HepG2 (cell line): ENCODE data around the gene ACOXL. TPM values are rescaled to one million over a fixed set of nuclear protein-coding genes. Genes with fewer than 3 reads are reported as not detected.

ENCODE experiments used
- ATAC-seq: fragments of 200-7000 bp; cut with Tn5 transposase; 3 replicates; pipeline ENCODE4 v1.9.1; 2020; ENCODE audit warnings: mild to moderate bottlenecking, moderate library complexity
- BruUV-seq: library from RNA; stranded (reverse); fragments of 400-500 nt; replicated peaks from 2 replicates; lab custom pipeline; 2021; lab: Mats Ljungman, UMichigan
- CTCF ChIA-PET: fragments of 300-600 bp; formaldehyde crosslinking; extraction: SDS; loops from one replicate; lab custom pipeline; 2021; ENCODE audit warnings: low total read pairs, inconsistent platforms, low intra/inter-chr PET ratio; lab: Yijun Ruan, JAX
- POLR2A ChIA-PET: fragments of 350-600 bp; sonication (Branson Sonifier 250); formaldehyde crosslinking; loops from one replicate; lab custom pipeline; 2020; ENCODE audit warnings: antibody characterized with exemption, inconsistent platforms; lab: Yijun Ruan, JAX
- DNase-seq: peaks from one replicate; pipeline ENCODE4 v3.0.0-alpha.2; 2015; ENCODE audit warnings: low spot score
- FAIRE-seq: peaks from 3 replicates; lab custom pipeline; 2011; peaks lifted over from hg19 to GRCh38; lab: Jason Lieb, UNC
- H2AFZ ChIP-seq: one replicate; pipeline ENCODE4 v1.6.1; 2011; ENCODE audit warnings: low read length, inconsistent platforms
- H3K27ac ChIP-seq: fragments of 300-600 bp; 3 replicates; pipeline ENCODE4 v1.8.0; 2011; ENCODE audit warnings: mixed run types, mild to moderate bottlenecking, mixed read lengths, low read length, inconsistent platforms; ENCODE audit not compliant: insufficient read depth; ENCODE audit errors: extremely low read length
- H3K27me3 ChIP-seq, 2 experiments: fragments of 200-600 bp in 1 of 2; 2 replicates in 1 of 2; 3 replicates in 1 of 2; pipeline versions ENCODE4 v1.6.0 to v1.8.0; 2011; ENCODE audit warnings: low read length in 2 of 2, mild to moderate bottlenecking in 2 of 2, moderate library complexity in 2 of 2, inconsistent platforms in 1 of 2; ENCODE audit not compliant: insufficient read depth in 2 of 2, control insufficient read depth in 1 of 2
- H3K36me3 ChIP-seq, 2 experiments: fragments of 200-600 bp in 1 of 2; replicated peaks in 1 of 2; 2 replicates in 1 of 2; 3 replicates in 1 of 2; pipeline versions ENCODE4 v1.5.1 to v1.8.0; 2011; ENCODE audit warnings: low read length in 2 of 2, inconsistent platforms in 1 of 2; ENCODE audit not compliant: insufficient read depth in 2 of 2, control insufficient read depth in 1 of 2
- H3K4me1 ChIP-seq: 2 replicates; pipeline ENCODE4 v1.5.1; 2012; ENCODE audit warnings: low read length, inconsistent platforms; ENCODE audit not compliant: insufficient read depth
- H3K4me2 ChIP-seq: 2 replicates; pipeline ENCODE4 v1.6.0; 2011; ENCODE audit warnings: low read depth, low read length, inconsistent platforms
- H3K4me3 ChIP-seq, 3 experiments: fragments of 200-600 bp in 1 of 3; sonication (generic), shearing (Covaris generic) in 1 of 3; replicated peaks in 1 of 3; 2 replicates each; pipeline ENCODE4 v1.5.1; 2011 to 2016; ENCODE audit warnings: low read length in 3 of 3, inconsistent platforms in 2 of 3, low read depth in 2 of 3, mild to moderate bottlenecking in 2 of 3, control low read depth in 1 of 3, mixed read lengths in 1 of 3; ENCODE audit not compliant: insufficient read depth in 1 of 3
- H3K79me2 ChIP-seq: one replicate; pipeline ENCODE4 v1.6.1; 2011; ENCODE audit warnings: low read length, inconsistent platforms; ENCODE audit not compliant: insufficient read depth
- H3K9ac ChIP-seq: 2 replicates; pipeline ENCODE4 v1.6.0; 2011; ENCODE audit warnings: mild to moderate bottlenecking, low read depth, low read length, inconsistent platforms; ENCODE audit not compliant: insufficient read depth
- H3K9me3 ChIP-seq: 2 replicates; pipeline ENCODE4 v1.5.1; 2012; ENCODE audit warnings: mild to moderate bottlenecking, low read length
- H4K20me1 ChIP-seq: 2 replicates; pipeline ENCODE4 v1.6.0; 2011; ENCODE audit warnings: inconsistent platforms, mild to moderate bottlenecking, low read length, moderate library complexity; ENCODE audit not compliant: insufficient read depth
- AGO2 ChIP-seq: fragments of 200-400 bp; formaldehyde crosslinking; optimal IDR thresholded peaks from 2 replicates; pipeline ENCODE3; 2017; ENCODE audit warnings: mild to moderate bottlenecking, low read depth, low read length, moderate library complexity
- EP300 ChIP-seq, 3 experiments: sonication (generic) in 1 of 3; formaldehyde crosslinking in 1 of 3; IDR thresholded peaks; 2 replicates each; pipeline versions ENCODE4 v1.5.1 to v1.6.1; 2011 to 2020; ENCODE audit warnings: low read depth in 2 of 3, low read length in 2 of 3, borderline replicate concordance in 1 of 3, improper control_type of control experiment in 1 of 3, mild to moderate bottlenecking in 1 of 3, missing genetic modification reagents in 1 of 3, moderate library complexity in 1 of 3
- MIXL1 ChIP-seq: IDR thresholded peaks from 2 replicates; pipeline ENCODE4 v1.6.1; 2016
- RARG ChIP-seq: sonication (generic); formaldehyde crosslinking; IDR thresholded peaks from 2 replicates; pipeline ENCODE4 v1.4.0; 2020; ENCODE audit warnings: low read depth, mild to moderate bottlenecking, missing genetic modification reagents
- ZNF12 ChIP-seq: sonication (generic); formaldehyde crosslinking; IDR thresholded peaks from 2 replicates; pipeline ENCODE4 v1.5.0; 2020; ENCODE audit warnings: missing genetic modification reagents
- ZNF530 ChIP-seq: sonication (generic); formaldehyde crosslinking; IDR thresholded peaks from 2 replicates; pipeline ENCODE4 v1.5.0; 2020; ENCODE audit warnings: low read depth, mild to moderate bottlenecking, missing genetic modification reagents
- ZNF556 ChIP-seq: sonication (generic); formaldehyde crosslinking; IDR thresholded peaks from 2 replicates; pipeline ENCODE4 v1.4.0; 2020; ENCODE audit warnings: mild to moderate bottlenecking, missing genetic modification reagents, borderline replicate concordance
- ZNF816 ChIP-seq: sonication (generic); formaldehyde crosslinking; IDR thresholded peaks from 2 replicates; pipeline ENCODE4 v1.8.0; 2022; ENCODE audit warnings: missing genetic modification reagents, mild to moderate bottlenecking, borderline replicate concordance
- WGBS: methylation state at CpG from one replicate; pipeline ENCODE4 v1.1.6; 2017; ENCODE audit warnings: low lambda C conversion rate; 5-methylcytosine and 5-hydroxymethylcytosine counted together
- in situ Hi-C: cut with HindIII; loops from 2 replicates; pipeline ENCODE4 v1.10.0; 2017; ENCODE audit warnings: low pct_unique_long_range_greater_than_20kb; ENCODE audit not compliant: extremely low pct_ligation_motif_present
- intact Hi-C: fragments of 100-400 bp; cut with micrococcal nuclease; formaldehyde crosslinking; loops from one replicate; pipeline ENCODE4 v1.10.0; 2022; ENCODE audit not compliant: unreplicated experiment
- polyA plus RNA-seq, 8 experiments: library from polyadenylated mRNA; depleted of rRNA in 3 of 8; stranded (reverse) in 7 of 8; unstranded in 1 of 8; fragments of >200 nt; fragmentation: Illumina TruSeq in 4 of 8; extraction: Trizol in 4 of 8; gene quantifications; 2 replicates each; pipeline versions ENCODE4 v1.2.1 to v1.2.3, GENCODE V29; 2011 to 2016; ENCODE audit warnings: low read depth in 4 of 8, missing spikeins in 1 of 8, mixed read lengths in 1 of 8; ENCODE audit not compliant: insufficient read depth in 1 of 8
- total RNA-seq, 5 experiments: library from RNA; depleted of rRNA; stranded (reverse); fragments of >200 nt; fragmentation: Illumina TruSeq; extraction: Trizol; gene quantifications; 2 replicates each; pipeline ENCODE4 v1.2.3, GENCODE V29; 2016; ENCODE audit warnings: low read depth in 1 of 5
- TF ChIP-seq, protein P1 (sequence below): sonication (generic); formaldehyde crosslinking; IDR thresholded peaks from 2 replicates; pipeline ENCODE4 v1.4.0; 2020; ENCODE audit warnings: missing genetic modification reagents, borderline replicate concordance
- TF ChIP-seq, protein P2 (sequence below): sonication (generic); formaldehyde crosslinking; IDR thresholded peaks from 2 replicates; pipeline ENCODE4 v1.8.1; 2023; ENCODE audit warnings: missing genetic modification reagents, inconsistent platforms, borderline replicate concordance
- TF ChIP-seq, protein P3 (sequence below): sonication (generic); formaldehyde crosslinking; IDR thresholded peaks from 2 replicates; pipeline ENCODE4 v1.4.0; 2020; ENCODE audit warnings: missing genetic modification reagents

ACOXL gene
- total and polyA plus RNA-seq, 2 of the 13 experiments (the other 11 are each of a cell fraction or from before 2014, with no cell fraction given), result not detected

DNA sequence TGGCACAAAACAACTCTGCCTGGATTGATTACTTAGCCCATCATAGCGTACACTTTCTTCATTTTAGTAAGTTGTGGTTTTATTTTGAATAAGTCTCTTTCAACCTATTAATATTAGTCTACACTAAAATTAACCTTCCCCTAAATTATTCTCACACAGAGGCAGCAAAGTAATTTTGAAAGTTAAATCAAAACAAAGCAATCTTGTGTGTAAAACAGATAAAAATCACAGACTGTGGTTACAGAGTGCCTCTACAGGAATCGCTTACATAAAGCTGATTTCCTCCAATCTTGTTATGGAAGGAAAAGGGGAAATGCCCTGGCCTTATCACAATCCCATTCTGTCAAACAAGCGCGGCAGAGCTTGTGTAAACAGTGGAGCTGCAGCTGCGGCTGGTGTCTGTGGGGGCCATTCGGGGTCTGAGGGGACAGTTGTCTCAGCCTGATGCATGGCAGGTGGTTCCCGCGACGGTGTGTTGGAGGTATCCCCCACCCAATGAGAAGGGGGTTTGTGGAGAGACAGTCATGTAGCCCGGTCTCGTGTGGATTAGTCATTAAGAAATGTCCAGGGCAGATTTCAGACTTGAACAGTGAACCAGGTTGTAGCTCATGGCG is 430.5 kb downstream of the ACOXL start (continued):
- TF ChIP-seq EP300 (IDR thresholded peaks at IDR 0.05; ENCODE audit: low read depth in 2 of 2, low read length in 2 of 2) (no peak), EP300 (CRISPR knock-in tag; IDR thresholded peaks at IDR 0.05; ENCODE audit: borderline replicate concordance) (no peak)
- TF ChIP-seq, protein P1, sequence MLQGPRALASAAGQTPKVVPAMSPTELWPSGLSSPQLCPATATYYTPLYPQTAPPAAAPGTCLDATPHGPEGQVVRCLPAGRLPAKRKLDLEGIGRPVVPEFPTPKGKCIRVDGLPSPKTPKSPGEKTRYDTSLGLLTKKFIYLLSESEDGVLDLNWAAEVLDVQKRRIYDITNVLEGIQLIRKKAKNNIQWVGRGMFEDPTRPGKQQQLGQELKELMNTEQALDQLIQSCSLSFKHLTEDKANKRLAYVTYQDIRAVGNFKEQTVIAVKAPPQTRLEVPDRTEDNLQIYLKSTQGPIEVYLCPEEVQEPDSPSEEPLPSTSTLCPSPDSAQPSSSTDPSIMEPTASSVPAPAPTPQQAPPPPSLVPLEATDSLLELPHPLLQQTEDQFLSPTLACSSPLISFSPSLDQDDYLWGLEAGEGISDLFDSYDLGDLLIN (CRISPR knock-in tag), result no peak
- TF ChIP-seq, all 625 proteins: peak for 5

DNA sequence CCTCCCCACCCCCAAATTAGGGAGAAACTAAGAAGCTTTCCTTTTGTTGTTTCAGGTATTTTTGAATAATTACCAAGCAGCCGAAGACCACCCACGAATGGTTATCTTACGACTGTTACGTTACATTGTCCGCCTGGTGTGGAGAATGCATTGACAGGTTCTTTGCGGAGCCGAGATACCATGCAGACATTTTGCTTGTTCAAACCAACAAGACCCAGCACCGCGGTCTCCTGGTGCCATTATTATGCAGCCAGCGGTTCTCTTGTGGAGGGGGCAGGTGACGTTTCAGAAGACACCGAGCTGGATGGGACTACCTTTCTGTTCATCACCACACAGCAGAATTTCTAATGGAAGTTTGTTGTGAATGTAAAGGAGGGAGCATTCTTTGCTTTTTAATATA is 431.7 kb downstream of the ACOXL start:
- H3K4me3 ChIP-seq, result no peak overlapping the region
- H3K4me2 ChIP-seq, result no peak overlapping the region
- CTCF ChIA-PET, result no interaction called here
- peaks cover 2% of the 10 kb centered on the region for H3K79me2 ChIP-seq
- no peak overlapping the region for H3K9ac ChIP-seq
- no TSS peak for BruUV-seq
- FAIRE-seq, result no peak
- H2AFZ ChIP-seq, result no peak overlapping the region
- no peaks in the 10 kb centered on the region for H3K9me3 ChIP-seq
- H3K36me3 ChIP-seq, result peaks cover 23 to 76% of the 10 kb centered on the region in 2 experiments
- H4K20me1 ChIP-seq, result no peaks in the 10 kb centered on the region
- intact Hi-C loops (no loop called here), in situ Hi-C loops (no loop called here)
- WGBS, result 98% methylated on average over 12 of the region's 12 CpGs
- DNase-seq, result no peak
- no peak for ATAC-seq
- no peaks in the 10 kb centered on the region for H3K27me3 ChIP-seq
- peaks cover 12% of the 10 kb centered on the region for H3K4me1 ChIP-seq
- H3K27ac ChIP-seq, result no peak overlapping the region
- POLR2A ChIA-PET, result no interaction called here
- TF ChIP-seq RARG (CRISPR knock-in tag) (no peak), ZNF816 (no peak), AGO2 (no peak), ZNF530 (CRISPR knock-in tag) (no peak), ZNF12 (no peak), MIXL1 (CRISPR knock-in tag) (no peak), ZNF556 (CRISPR knock-in tag) (no peak)
- TF ChIP-seq, protein P2, sequence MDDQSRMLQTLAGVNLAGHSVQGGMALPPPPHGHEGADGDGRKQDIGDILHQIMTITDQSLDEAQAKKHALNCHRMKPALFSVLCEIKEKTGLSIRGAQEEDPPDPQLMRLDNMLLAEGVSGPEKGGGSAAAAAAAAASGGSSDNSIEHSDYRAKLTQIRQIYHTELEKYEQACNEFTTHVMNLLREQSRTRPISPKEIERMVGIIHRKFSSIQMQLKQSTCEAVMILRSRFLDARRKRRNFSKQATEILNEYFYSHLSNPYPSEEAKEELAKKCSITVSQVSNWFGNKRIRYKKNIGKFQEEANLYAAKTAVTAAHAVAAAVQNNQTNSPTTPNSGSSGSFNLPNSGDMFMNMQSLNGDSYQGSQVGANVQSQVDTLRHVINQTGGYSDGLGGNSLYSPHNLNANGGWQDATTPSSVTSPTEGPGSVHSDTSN (CRISPR knock-in tag), result no peak
- TF ChIP-seq, protein P3, sequence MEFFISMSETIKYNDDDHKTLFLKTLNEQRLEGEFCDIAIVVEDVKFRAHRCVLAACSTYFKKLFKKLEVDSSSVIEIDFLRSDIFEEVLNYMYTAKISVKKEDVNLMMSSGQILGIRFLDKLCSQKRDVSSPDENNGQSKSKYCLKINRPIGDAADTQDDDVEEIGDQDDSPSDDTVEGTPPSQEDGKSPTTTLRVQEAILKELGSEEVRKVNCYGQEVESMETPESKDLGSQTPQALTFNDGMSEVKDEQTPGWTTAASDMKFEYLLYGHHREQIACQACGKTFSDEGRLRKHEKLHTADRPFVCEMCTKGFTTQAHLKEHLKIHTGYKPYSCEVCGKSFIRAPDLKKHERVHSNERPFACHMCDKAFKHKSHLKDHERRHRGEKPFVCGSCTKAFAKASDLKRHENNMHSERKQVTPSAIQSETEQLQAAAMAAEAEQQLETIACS (CRISPR knock-in tag), result no peak
